ENCODE data around the gene ELL. TPM values are rescaled to one million over a fixed set of nuclear protein-coding genes. Genes with fewer than 3 reads are reported as not detected.

The ELL gene
- total and polyA plus RNA-seq, 5 donors = 9.3 to 19.0 (median 13.6) TPM

DNA sequence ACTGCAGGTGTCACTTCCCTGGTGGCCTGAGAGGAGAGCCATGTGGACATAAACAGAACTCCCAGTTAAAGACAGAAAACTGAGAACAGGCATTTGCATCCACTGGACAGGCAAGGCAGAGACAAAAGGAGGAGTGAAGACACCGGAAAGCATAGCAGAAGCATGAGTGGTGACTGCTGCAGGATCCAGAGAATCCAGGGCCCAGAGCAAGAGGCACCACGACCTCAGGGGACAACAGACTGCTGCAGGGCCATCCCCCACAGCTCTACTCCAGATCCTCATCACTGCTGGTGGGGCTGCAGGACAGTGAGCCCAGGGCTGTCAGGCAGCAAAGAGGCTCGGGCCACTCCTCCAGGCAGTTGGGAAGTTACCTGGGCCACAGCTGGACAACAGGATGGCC is 69.5 kb downstream of the ELL start:
- no peaks in the 10 kb centered on the region for H3K9me3 ChIP-seq (ENCODE audit: control insufficient read depth, low read length)
- no peak overlapping the region for H3K4me3 ChIP-seq (ENCODE audit: low read length)
- H3K27me3 ChIP-seq (ENCODE audit: control insufficient read depth, insufficient read depth) = no peaks in the 10 kb centered on the region
- DNase-seq = no peak
- H3K27ac ChIP-seq (ENCODE audit: low read length) = no peak overlapping the region
- no peaks in the 10 kb centered on the region for H3K4me1 ChIP-seq (ENCODE audit: control insufficient read depth, insufficient read depth, low read length)
- no peak for ATAC-seq
- intact Hi-C loops (cut with DNase I) = loop anchor here in 1 of 4 donors (10.0 kb wide), 2 partner anchors 122 to 392 kb away; partner anchors contain the start of gene UBA52
- 83% methylated on average over 3 of the region's 3 CpGs for WGBS

DNA sequence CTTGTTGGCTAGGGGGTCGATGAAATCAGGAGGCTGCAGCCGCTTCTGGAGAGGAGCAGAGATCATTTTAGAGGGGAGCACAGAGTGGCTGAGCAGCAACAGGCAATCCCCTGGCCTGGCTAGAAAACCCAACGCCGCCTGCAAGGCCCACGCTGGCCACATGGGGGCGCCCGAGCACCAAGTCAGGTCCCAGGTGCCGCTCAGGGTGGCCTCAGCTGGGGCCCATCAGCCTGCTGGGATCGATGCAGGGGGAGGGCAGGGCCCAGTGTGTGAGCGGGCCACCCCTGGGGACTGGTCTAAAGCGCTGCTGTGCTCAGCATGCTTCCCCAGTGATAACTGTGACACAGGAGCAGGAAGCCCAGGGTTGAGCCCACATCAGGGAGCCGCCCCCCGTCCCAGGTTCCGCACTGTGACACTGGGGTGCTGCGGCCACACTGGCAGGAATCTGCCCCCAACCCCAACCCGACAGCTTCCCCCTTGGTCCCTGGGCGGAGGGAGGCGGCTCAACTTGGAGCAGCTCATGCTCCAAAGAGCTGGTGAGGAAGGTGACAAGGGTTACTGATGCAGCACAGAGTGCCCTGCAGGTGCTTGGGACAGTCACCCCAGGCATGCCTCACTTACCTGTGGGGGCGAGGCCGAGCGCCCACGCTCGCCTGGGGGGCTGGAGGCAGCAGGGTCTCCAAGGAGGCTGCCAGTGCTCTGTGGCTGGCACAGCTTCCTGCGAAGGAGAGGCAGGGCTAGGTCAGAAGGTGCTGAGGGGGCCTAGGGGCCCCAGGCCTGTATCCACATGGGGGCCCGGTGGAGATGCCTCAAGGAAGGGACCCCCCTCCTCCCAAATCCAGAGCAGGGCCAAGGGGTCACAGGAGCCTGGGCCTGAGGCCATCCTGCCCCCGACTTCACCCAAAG is 70.7 kb downstream of the ELL start:
- no peak overlapping the region for H3K27ac ChIP-seq (ENCODE audit: low read length)
- H3K9me3 ChIP-seq (ENCODE audit: control insufficient read depth, low read length) = no peaks in the 10 kb centered on the region
- ATAC-seq (peak; percentile 83 to 84), DNase-seq (peak; percentile 84 to 95 (median 95))
- H3K4me3 ChIP-seq (ENCODE audit: low read length) = no peak overlapping the region
- intact Hi-C loops (cut with DNase I) = loop anchor here in 1 of 4 donors (10.0 kb wide), 2 partner anchors 124 to 394 kb away; partner anchors contain the start of gene UBA52
- no peaks in the 10 kb centered on the region for H3K4me1 ChIP-seq (ENCODE audit: control insufficient read depth, insufficient read depth, low read length)
- 47% methylated on average over 26 of the region's 26 CpGs for WGBS
- no peaks in the 10 kb centered on the region for H3K27me3 ChIP-seq (ENCODE audit: control insufficient read depth, insufficient read depth)

DNA sequence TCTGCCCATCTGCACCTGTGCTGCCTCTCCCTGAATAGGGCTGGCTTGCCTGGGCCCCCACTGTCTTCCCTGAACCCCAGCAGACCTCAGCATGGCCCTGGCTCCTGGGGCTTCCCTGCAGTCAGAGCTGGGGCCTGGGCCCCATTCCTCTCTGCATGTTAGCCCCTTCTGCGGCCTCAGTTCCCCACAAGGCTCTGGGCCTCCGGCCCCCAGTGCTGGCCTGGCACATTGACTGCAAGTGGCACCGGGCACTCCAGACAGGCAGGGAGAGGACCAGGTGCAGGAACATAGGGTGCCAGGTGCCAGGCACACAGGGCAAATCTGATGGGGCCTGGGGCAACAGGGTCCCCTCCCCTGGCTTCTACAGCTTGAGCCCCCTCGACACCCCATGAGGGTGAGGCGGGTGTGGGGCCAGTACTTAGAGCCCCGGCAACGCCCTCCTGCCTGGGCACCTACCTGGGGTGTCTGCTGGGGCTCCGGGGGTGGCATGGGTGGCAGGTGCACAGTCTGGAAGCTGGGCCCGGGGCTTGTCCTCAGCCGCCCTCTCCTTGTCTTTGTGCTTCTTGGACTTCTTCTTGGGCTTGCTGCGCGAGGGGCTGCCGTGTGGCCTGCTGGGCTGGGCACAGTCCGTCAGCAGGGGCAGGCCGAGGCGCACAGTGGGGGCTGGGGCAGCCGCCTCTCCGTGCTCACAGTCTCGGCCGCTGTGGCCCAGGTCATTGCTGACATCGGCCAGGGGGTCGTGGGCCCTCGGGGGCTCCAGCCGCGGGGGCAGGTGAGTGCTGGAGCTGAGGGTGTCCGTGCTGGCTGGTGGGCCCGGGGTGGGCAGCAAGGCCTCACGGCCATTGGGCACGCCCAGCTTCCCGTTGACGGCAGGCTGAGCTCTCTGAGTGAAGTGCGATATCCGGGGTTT is 71.6 kb downstream of the ELL start:
- DNase-seq = peak in 2 of 3 donors; percentile 61 to 71
- Histone ChIP-seq H3K27me3 (ENCODE audit: control insufficient read depth, insufficient read depth) (no peaks in the 10 kb centered on the region), H3K27ac (ENCODE audit: low read length) (no peak overlapping the region), H3K4me3 (ENCODE audit: low read length) (no peak overlapping the region), H3K4me1 (ENCODE audit: control insufficient read depth, insufficient read depth, low read length) (no peaks in the 10 kb centered on the region), H3K9me3 (ENCODE audit: control insufficient read depth, low read length) (no peaks in the 10 kb centered on the region)
- WGBS = 75% methylated on average over 33 of the region's 33 CpGs
- intact Hi-C loops (cut with DNase I) = loop anchor here in 1 of 4 donors (10.0 kb wide), 2 partner anchors 125 to 395 kb away; partner anchors contain the start of gene UBA52
- peak; percentile 5 to 12 for ATAC-seq

DNA sequence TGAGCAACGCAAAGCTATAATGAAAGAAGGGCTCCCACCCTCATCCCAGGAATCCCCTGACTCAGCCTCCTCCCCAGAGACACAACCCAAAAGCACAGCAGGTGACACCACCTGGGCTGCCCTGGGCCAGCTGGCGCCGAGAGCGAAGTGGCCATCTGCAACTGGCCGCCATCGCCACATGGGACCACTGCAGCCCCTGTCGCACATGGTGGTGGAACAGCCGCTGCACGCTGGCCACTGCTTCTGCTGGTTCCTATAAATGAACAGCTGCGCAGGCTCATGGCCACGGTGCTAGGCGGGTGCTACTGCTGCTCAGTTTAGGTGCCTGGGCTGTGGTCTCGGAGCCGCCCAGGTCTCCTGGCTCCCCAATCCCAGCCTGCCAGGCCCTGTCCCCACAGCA is 72.3 kb downstream of the ELL start:
- no peak for ATAC-seq
- Histone ChIP-seq H3K27me3 (ENCODE audit: control insufficient read depth, insufficient read depth) (no peaks in the 10 kb centered on the region), H3K27ac (ENCODE audit: low read length) (no peak overlapping the region), H3K4me1 (ENCODE audit: control insufficient read depth, insufficient read depth, low read length) (no peaks in the 10 kb centered on the region), H3K4me3 (ENCODE audit: low read length) (no peak overlapping the region), H3K9me3 (ENCODE audit: control insufficient read depth, low read length) (no peaks in the 10 kb centered on the region)
- DNase-seq = peak in 1 of 3 donors; percentile 58
- WGBS = 93% methylated on average over 14 of the region's 14 CpGs
- intact Hi-C loops (cut with DNase I) = loop anchor here in 2 of 4 donors (10.0 kb wide), 2 partner anchors 405 to 415 kb away; no protein-coding TSS in a partner anchor

DNA sequence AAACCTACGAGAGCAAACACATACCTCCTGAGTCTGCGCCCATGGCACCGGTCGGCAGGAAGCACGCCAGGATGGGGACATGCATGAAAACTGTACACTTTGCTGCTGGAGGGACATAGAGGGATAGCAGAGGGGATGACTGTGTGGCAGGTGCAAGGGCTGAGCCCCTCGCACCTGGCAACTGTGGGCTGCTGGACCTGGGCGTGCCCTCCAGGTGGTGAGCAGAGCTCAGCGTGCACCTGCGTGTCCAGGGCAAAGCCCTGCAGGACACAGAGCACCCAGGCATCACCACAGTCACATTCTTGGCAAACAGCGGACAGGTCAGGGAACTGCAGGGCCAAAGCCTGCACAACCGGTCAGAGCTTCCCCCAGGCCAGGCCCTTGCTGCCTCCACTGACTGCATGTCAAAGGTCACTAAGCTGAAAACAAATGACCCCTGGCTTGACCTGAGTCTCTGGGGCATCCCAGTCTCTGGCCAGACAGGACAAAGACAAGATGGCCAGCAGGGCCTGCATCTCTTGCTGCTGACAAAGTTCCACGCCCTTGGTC is 75.0 kb downstream of the ELL start:
- ATAC-seq (no peak), DNase-seq (peak in 1 of 3 donors; percentile 46)
- H3K27ac ChIP-seq (ENCODE audit: low read length) = no peak overlapping the region
- H3K9me3 ChIP-seq (ENCODE audit: control insufficient read depth, low read length) = no peaks in the 10 kb centered on the region
- H3K4me1 ChIP-seq (ENCODE audit: control insufficient read depth, insufficient read depth, low read length) = no peaks in the 10 kb centered on the region
- H3K4me3 ChIP-seq (ENCODE audit: low read length) = no peak overlapping the region
- intact Hi-C loops (cut with DNase I) = loop anchor here in 2 of 4 donors (10.0 kb wide), 2 partner anchors 408 to 418 kb away; no protein-coding TSS in a partner anchor
- 86% methylated on average over 12 of the region's 12 CpGs for WGBS
- H3K27me3 ChIP-seq (ENCODE audit: control insufficient read depth, insufficient read depth) = no peaks in the 10 kb centered on the region

DNA sequence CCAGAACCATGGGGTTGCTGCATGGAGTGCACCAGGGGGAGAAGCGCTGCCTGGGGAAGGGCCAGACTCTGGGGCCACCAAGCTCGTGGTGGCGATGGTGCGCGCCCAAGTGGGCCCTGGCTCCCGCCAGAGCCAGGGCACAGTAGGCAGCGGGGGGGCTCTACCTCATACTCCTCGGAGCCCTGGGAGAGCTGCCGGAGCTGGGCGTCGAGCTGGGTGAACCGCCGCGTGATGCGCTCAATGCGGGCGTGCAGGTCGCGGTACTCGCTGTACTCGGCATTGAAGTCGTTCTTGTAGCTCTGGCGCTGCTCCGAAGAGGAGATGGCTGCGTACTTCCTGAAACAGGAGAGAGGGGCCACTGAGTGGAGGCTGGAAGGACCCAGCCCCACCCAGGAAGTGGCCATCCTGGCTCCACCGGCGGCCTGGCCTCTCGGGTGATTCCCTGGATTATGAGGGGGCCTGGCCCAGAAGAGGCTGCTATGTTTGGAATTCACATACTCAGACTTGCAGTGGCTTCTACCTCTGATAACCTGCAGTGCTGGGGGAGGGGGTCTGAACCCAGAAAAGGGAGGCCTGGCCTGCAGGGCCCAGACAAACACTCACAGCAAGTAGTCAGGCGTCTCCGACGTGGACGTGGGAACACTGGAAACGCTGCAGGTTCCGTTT is 75.6 kb downstream of the ELL start:
- WGBS = 78% methylated on average over 34 of the region's 34 CpGs
- Histone ChIP-seq H3K4me1 (ENCODE audit: control insufficient read depth, insufficient read depth, low read length) (no peaks in the 10 kb centered on the region), H3K27me3 (ENCODE audit: control insufficient read depth, insufficient read depth) (no peaks in the 10 kb centered on the region), H3K9me3 (ENCODE audit: control insufficient read depth, low read length) (no peaks in the 10 kb centered on the region), H3K27ac (ENCODE audit: low read length) (no peak overlapping the region), H3K4me3 (ENCODE audit: low read length) (no peak overlapping the region)
- intact Hi-C loops (cut with DNase I) = loop anchor here in 2 of 4 donors (10.0 kb wide), 2 partner anchors 409 to 419 kb away; no protein-coding TSS in a partner anchor
- ATAC-seq (no peak), DNase-seq (no peak)

DNA sequence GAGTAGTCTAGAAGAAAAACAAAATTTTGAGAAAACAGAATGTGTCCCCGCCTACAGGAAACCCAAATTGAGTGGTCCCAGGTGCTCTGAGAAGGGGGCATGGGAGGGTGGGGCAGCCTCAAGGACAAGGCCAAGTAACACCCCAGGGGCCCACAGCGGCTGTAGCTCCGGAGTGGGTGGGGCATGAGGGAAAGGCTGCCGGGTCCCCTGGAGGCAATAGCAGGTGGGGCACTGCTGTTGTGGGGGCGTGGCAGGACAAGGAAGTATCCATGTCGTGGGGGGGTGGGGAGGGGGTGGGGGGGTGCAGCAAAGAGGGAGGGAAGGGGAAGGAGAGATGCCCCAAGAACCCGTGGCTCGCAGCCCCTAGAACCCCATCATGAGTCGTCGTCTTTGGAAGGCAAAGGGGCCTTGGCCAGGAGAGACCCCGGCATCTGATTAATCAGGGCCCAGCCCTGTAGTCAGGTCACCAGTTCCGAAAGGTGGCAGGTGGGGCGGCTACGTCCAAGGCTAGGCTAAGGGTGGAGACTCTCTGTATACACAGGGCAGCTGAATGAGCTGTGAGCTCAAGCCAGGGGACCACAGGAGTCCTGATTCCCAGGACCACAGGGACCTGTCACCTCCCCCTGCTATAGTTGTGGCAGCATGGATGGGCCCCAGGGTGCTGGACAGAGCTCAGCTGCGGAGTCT is 76.5 kb downstream of the ELL start:
- Histone ChIP-seq H3K4me1 (ENCODE audit: control insufficient read depth, insufficient read depth, low read length) (no peaks in the 10 kb centered on the region), H3K4me3 (ENCODE audit: low read length) (no peak overlapping the region), H3K27ac (ENCODE audit: low read length) (no peak overlapping the region), H3K9me3 (ENCODE audit: control insufficient read depth, low read length) (no peaks in the 10 kb centered on the region), H3K27me3 (ENCODE audit: control insufficient read depth, insufficient read depth) (no peaks in the 10 kb centered on the region)
- DNase-seq (no peak), ATAC-seq (no peak)
- intact Hi-C loops (cut with DNase I) = loop anchor here in 2 of 4 donors (10.0 kb wide), 2 partner anchors 409 to 419 kb away; no protein-coding TSS in a partner anchor
- WGBS = 79% methylated on average over 15 of the region's 15 CpGs

DNA sequence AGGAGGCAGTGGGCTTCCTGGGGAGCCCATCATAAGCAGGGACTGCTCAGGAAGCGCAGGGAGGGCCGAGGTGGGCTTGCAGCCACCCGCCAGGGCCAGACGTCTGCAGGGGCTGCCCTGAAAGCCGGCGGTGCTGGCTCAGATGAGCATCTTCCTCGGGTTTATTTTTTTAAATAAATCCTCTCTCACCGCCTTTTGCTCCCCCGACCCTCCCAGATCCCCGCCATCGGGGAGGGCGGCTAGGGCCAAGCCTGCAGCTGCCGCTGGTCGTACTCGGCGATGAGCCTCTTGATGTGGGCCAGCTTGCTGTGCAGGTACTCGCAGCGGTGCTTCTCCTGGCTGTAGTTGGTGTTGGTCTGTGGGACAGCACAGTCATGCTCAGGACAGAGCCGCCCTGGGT is 77.4 kb downstream of the ELL start:
- intact Hi-C loops (cut with DNase I) = loop anchor here in 2 of 4 donors (10.0 kb wide), 2 partner anchors 410 to 420 kb away; no protein-coding TSS in a partner anchor
- no peak for ATAC-seq
- H3K4me3 ChIP-seq (ENCODE audit: low read length) = no peak overlapping the region

DNA sequence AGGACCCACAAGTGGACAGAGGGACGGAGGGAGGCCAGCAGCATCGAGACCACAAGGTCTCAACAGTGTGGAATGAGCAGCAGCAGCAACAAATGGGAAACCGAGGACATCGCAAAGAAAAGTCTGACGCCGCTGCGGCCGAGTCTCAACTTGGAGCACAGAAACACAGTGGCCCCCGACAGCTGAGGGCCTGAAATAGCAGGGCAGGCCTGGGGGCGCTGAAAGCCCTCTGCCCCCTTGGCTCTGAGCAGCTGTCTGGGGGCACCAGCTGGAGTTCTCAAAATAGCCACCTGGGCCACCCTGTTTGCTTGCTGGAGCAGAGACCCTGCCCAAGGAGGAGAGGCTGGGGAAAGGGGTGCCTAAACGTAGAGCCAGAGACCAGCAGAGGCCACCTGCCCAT is 78.0 kb downstream of the ELL start:
- Histone ChIP-seq H3K27me3 (ENCODE audit: control insufficient read depth, insufficient read depth) (no peaks in the 10 kb centered on the region), H3K4me3 (ENCODE audit: low read length) (no peak overlapping the region), H3K27ac (ENCODE audit: low read length) (no peak overlapping the region), H3K4me1 (ENCODE audit: control insufficient read depth, insufficient read depth, low read length) (no peaks in the 10 kb centered on the region), H3K9me3 (ENCODE audit: control insufficient read depth, low read length) (no peaks in the 10 kb centered on the region)
- intact Hi-C loops (cut with DNase I) = loop anchor here in 2 of 4 donors (10.0 kb wide), 2 partner anchors 411 to 421 kb away; no protein-coding TSS in a partner anchor
- DNase-seq = peak in 1 of 3 donors; percentile 42
- 87% methylated on average over 11 of the region's 11 CpGs for WGBS
- no peak for ATAC-seq

More for the DNA sequence above, 77.4 kb downstream of the ELL start:
- no peaks in the 10 kb centered on the region for H3K27me3 ChIP-seq (ENCODE audit: control insufficient read depth, insufficient read depth)
- no peaks in the 10 kb centered on the region for H3K9me3 ChIP-seq (ENCODE audit: control insufficient read depth, low read length)
- DNase-seq = no peak
- H3K27ac ChIP-seq (ENCODE audit: low read length) = no peak overlapping the region
- no peaks in the 10 kb centered on the region for H3K4me1 ChIP-seq (ENCODE audit: control insufficient read depth, insufficient read depth, low read length)
- 92% methylated on average over 19 of the region's 19 CpGs for WGBS
